GM21447 (cell line): ENCODE measurements around the gene MFAP1.

Source experiments
- ATAC-seq: cut with Tn5 transposase; IDR thresholded peaks from one replicate; pipeline ENCODE4 v1.9.1; 2021; ENCODE audit not compliant: unreplicated experiment

MFAP1 gene

GRCh38 chr15:43776718-43777266 is 47.7 kb downstream of the MFAP1 start, which contains the start of gene ELL3:
TSS of gene ELL3 (minus strand) at chr15:43776966. CDS start at chr15:43776901, 65 bp downstream.
- ATAC-seq: peak; percentile 40

GRCh38 chr15:43776101-43776717 is 48.3 kb downstream of the MFAP1 start:
- peak; percentile 64 for ATAC-seq

GRCh38 chr15:43775411-43775965 is 49.0 kb downstream of the MFAP1 start:
- no peak for ATAC-seq

- no peak for ATAC-seq
Measured at GRCh38 chr15:43774062-43774461, 50.4 kb downstream of the MFAP1 start.

- ATAC-seq: no peak
Measured at GRCh38 chr15:43772624-43773023, 51.9 kb downstream of the MFAP1 start.

- ATAC-seq: no peak
Measured at GRCh38 chr15:43771816-43772215, 52.7 kb downstream of the MFAP1 start.

GRCh38 chr15:43769584-43770228 is 54.8 kb downstream of the MFAP1 start:
- ATAC-seq: no peak

- no peak for ATAC-seq
Measured at GRCh38 chr15:43763819-43764446, 60.6 kb downstream of the MFAP1 start.

- ATAC-seq: no peak
Measured at GRCh38 chr15:43762824-43763223, 61.7 kb downstream of the MFAP1 start.
